ENCODE results near the gene TEX264.

TEX264 gene

DNA sequence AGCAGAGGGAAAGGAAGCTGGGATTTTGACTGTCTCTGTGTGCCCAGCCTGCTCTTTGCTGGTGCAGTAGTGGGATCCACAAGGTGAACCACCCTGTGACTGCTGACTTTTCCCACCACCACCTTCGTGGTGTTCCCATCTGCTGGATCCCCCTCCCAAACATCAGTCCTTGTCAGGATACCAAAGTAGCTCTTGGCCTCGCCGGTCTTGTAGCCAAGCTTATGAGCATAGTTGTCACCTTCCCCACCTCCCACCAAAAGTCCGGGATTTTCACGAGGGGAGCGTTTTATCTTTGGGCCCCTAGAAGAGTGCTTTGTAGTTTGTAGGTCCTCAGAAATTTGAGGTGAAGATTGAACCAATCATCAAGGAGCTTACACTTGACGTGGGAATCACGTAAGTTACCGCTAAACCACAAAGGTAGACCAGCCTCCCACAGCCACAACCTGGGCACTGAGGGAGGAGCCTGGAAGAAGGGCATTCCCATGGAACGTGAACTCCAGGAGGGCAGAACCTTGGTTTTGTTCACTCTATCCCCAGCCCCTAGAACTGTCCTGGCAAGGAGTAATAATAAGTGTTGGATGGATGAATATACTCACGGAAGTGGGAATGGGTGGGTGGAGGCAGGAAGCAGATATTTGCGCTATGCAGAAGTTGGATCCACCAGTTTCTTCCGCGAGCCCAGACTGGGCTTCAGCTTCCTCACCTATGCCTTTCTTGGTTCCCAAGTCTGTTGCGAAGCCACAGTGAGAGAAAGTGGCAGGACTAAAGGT lies 814 bp upstream of the TEX264 start:
- no peak for TF ChIP-seq FOXM1 (IDR thresholded peaks at IDR 0.05; ENCODE audit: borderline replicate concordance, low read depth)
- TF ChIP-seq CREB1 (IDR thresholded peaks at IDR 0.05; ENCODE audit: low read depth) = no peak
- TF ChIP-seq NFIC (IDR thresholded peaks at IDR 0.05) = no peak
- TF ChIP-seq ZBTB7A (IDR thresholded peaks at IDR 0.05; ENCODE audit: low read depth) = no peak
- no peak for TF ChIP-seq EGR1 (IDR thresholded peaks at IDR 0.05)

DNA sequence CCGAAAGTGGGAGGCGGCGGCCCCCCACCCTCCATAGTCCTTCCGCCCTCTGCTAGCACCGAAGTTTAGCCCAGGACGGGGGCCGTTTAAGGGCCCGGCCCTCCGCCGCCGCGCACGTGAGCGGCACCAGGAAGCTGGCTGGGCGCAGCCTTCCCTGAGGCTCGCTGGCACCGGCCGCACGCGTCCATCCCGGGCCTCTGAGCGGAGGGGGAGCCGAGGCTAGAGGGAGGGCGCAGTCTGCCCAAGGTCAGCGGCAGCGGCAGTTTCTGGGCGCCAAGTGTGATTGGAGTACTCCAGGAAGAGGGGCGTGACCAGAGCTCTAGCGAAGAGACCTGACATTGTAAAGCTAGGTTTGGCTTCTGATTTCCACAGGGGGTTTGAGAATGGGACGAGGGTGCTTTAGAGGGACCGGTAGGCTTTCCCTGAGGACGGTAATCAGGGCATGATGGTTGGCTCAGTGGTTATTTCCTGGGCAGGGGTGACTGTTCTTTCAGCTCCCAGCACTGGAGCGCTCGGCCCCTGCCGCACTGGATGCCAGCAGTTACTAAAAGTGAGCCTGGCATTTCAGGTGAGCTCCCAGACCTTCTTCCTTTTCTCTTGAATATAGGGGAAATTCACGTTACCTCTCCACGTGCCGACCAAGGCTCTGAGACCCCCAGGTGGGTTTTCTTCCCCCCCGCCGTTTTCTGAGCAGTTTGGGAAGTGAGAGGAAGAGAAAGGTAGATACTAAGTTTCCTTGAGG lies 853 bp downstream of the TEX264 start:
- peak; percentile 9; the same call in 1 of the 2 replicates for TF ChIP-seq TAF1 (IDR thresholded peaks at IDR 0.05; ENCODE audit: low read depth)
- no peak for TF ChIP-seq CREB1 (IDR thresholded peaks at IDR 0.05; ENCODE audit: low read depth)
- no peak for TF ChIP-seq TCF12 (IDR thresholded peaks at IDR 0.05; ENCODE audit: low read depth)
- TF ChIP-seq RAD21 (IDR thresholded peaks at IDR 0.05; ENCODE audit: low read depth) = no peak
- no peak for TF ChIP-seq CEBPB (IDR thresholded peaks at IDR 0.05)
- no peak for TF ChIP-seq EP300 (IDR thresholded peaks at IDR 0.05; ENCODE audit: borderline replicate concordance)
- TF ChIP-seq, protein P1, sequence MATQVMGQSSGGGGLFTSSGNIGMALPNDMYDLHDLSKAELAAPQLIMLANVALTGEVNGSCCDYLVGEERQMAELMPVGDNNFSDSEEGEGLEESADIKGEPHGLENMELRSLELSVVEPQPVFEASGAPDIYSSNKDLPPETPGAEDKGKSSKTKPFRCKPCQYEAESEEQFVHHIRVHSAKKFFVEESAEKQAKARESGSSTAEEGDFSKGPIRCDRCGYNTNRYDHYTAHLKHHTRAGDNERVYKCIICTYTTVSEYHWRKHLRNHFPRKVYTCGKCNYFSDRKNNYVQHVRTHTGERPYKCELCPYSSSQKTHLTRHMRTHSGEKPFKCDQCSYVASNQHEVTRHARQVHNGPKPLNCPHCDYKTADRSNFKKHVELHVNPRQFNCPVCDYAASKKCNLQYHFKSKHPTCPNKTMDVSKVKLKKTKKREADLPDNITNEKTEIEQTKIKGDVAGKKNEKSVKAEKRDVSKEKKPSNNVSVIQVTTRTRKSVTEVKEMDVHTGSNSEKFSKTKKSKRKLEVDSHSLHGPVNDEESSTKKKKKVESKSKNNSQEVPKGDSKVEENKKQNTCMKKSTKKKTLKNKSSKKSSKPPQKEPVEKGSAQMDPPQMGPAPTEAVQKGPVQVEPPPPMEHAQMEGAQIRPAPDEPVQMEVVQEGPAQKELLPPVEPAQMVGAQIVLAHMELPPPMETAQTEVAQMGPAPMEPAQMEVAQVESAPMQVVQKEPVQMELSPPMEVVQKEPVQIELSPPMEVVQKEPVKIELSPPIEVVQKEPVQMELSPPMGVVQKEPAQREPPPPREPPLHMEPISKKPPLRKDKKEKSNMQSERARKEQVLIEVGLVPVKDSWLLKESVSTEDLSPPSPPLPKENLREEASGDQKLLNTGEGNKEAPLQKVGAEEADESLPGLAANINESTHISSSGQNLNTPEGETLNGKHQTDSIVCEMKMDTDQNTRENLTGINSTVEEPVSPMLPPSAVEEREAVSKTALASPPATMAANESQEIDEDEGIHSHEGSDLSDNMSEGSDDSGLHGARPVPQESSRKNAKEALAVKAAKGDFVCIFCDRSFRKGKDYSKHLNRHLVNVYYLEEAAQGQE (IDR thresholded peaks at IDR 0.05; ENCODE audit: low read depth) = no peak
- TF ChIP-seq USF1 (IDR thresholded peaks at IDR 0.05) = peak; percentile 67
- TF ChIP-seq FOXM1 (IDR thresholded peaks at IDR 0.05; ENCODE audit: borderline replicate concordance, low read depth) = no peak
- TF ChIP-seq MAX (IDR thresholded peaks at IDR 0.05) = peak; percentile 73; the same call in 1 of the 2 replicates

- no peak for TF ChIP-seq TEAD4 (IDR thresholded peaks at IDR 0.05)
These were observed 2.2 kb downstream of the TEX264 start for GRCh38 chr3:51673181-51673801.

DNA sequence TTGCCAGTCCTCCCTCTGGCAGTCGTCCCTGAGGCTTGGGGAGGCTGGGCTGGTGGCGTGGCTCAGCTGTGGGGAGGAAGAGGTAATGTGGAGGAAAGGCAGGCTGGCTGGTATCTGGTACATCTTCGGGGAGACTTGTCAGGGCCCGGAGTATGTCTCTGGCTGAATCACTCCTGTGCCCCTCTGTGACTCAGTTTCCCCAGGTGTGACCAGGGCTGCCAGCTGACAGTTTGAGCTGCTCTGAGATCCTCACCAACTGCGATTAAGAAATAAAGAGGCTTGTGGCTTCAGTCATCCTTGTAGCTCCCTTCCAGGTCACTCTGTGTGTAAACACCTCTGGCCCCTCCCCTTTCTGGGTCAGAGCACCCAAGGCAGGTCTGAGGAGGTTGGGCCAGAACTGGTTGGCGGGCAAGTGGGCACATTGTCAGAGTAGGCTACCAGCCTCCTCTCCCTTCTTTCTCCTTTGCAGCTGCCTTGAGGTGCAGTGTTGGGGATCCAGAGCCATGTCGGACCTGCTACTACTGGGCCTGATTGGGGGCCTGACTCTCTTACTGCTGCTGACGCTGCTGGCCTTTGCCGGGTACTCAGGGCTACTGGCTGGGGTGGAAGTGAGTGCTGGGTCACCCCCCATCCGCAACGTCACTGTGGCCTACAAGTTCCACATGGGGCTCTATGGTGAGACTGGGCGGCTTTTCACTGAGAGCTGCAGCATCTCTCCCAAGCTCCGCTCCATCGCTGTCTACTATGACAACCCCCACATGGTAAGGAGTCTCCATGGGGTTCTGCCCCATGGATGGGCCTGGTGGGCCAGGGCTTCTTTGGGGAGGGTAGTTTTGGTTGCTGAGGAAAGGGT lies 3.0 kb downstream of the TEX264 start:
- TF ChIP-seq TAF1 (IDR thresholded peaks at IDR 0.05; ENCODE audit: low read depth) (no peak), TCF12 (IDR thresholded peaks at IDR 0.05; ENCODE audit: low read depth) (no peak), NFIC (IDR thresholded peaks at IDR 0.05) (no peak), CEBPB (IDR thresholded peaks at IDR 0.05) (no peak), ZBTB7A (IDR thresholded peaks at IDR 0.05; ENCODE audit: low read depth) (no peak), EGR1 (IDR thresholded peaks at IDR 0.05) (no peak), TEAD4 (IDR thresholded peaks at IDR 0.05) (no peak), EP300 (IDR thresholded peaks at IDR 0.05; ENCODE audit: borderline replicate concordance) (no peak), YY1 (IDR thresholded peaks at IDR 0.05; ENCODE audit: low read depth) (no peak), RAD21 (IDR thresholded peaks at IDR 0.05; ENCODE audit: low read depth) (no peak), FOXM1 (IDR thresholded peaks at IDR 0.05; ENCODE audit: borderline replicate concordance, low read depth) (no peak), USF1 (IDR thresholded peaks at IDR 0.05) (no peak), MAX (IDR thresholded peaks at IDR 0.05) (no peak), CREB1 (IDR thresholded peaks at IDR 0.05; ENCODE audit: low read depth) (no peak)
- TF ChIP-seq, protein P1 (IDR thresholded peaks at IDR 0.05; ENCODE audit: low read depth) = no peak

GRCh38 chr3:51675201-51675611 lies 4.2 kb downstream of the TEX264 start:
- TF ChIP-seq CREB1 (IDR thresholded peaks at IDR 0.05; ENCODE audit: low read depth) (no peak), EGR1 (IDR thresholded peaks at IDR 0.05) (no peak), ZBTB7A (IDR thresholded peaks at IDR 0.05; ENCODE audit: low read depth) (no peak), TAF1 (IDR thresholded peaks at IDR 0.05; ENCODE audit: low read depth) (no peak), EP300 (IDR thresholded peaks at IDR 0.05; ENCODE audit: borderline replicate concordance) (no peak), TEAD4 (IDR thresholded peaks at IDR 0.05) (no peak), RAD21 (IDR thresholded peaks at IDR 0.05; ENCODE audit: low read depth) (no peak), USF1 (IDR thresholded peaks at IDR 0.05) (no peak), YY1 (IDR thresholded peaks at IDR 0.05; ENCODE audit: low read depth) (no peak), NFIC (IDR thresholded peaks at IDR 0.05) (no peak), FOXM1 (IDR thresholded peaks at IDR 0.05; ENCODE audit: borderline replicate concordance, low read depth) (no peak)
- TF ChIP-seq, protein P1 (IDR thresholded peaks at IDR 0.05; ENCODE audit: low read depth) = no peak

All from Ishikawa (cell line).